GM18498 (cell line): ENCODE measurements around the gene RAP1A.
"Not testable (repeated sequence)": the region's sequence is repeated elsewhere in the genome, so short reads cannot be mapped to it uniquely, and the experiment has no call there.

Experiments
- ATAC-seq: cut with Tn5 transposase; IDR thresholded peaks from one replicate; pipeline ENCODE4 v1.9.1; 2021; ENCODE audit warnings: mild to moderate bottlenecking, moderate library complexity; ENCODE audit not compliant: unreplicated experiment

Gene RAP1A

DNA sequence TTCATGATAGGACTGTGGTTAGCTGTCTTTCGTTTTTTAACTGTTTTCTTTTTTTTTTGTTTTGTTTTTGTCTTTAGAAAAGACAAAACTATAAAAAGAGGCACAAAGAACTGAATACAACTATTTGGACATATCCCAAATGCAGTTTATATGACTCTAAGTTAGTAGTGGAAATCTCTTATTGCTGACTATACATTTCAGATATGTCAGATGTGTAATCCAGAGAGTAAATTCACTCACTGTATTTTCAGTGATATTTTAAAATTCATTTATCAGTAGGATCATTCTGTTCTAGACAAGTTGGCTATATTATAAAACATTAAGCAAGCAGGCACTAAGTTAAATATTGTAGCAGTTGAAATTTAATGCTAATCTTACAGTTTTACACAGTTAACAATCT is 5.7 kb downstream of the RAP1A start:
- no peak for ATAC-seq

DNA sequence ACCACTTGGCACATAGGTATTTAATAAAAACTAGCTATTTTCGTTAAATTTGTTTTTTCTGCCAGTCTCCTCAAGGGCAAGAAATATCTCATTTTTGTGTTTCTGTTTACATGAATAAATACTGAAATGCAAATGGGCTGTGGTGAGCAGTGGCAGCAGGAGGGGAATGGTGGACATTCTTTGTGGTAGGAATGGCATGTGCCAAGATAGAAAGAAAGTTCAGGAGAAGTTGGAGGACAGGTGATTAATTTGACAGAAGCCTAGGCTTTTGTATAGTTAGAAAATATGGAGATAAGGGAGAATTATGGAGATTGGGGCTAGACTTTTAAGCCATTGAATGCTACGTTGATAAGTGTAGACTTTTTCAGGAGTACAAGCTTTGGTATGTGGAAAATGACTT is 8.6 kb downstream of the RAP1A start:
- ATAC-seq: no peak

DNA sequence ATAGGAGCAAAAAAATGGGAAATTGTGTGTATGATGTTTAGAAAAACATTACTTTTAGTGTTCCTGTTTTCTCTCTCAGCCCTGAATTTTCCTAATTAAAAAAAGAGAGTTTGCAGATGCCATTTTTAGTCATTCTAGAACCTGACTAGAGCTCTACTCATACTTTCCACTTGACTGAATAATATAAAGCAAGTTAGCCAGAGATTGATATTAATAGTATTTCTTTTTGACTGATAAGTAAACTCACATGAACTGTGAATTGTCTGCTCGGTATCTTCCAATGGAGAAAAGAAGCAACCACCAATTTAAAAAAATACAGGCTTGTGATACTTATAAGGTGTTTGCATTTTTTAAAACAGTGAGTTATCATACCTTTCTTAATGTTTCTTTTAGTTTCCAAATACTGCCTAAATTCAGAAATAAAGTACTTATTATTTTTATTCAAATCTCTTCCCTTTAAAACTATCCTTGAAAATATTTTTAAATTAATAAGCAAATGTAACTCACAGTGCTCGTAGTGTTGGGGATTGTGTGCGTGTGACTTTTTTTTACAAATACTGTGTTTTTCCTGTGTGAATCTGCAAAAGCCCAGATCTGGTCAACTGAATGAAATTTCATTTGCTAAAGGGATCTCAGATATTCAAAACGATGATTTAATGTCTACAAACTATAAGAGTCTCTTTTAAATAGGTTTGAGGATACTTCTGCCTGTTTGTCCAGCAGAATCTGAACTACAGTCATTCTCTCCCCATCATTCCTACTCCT is 9.8 kb downstream of the RAP1A start:
- ATAC-seq: no peak

DNA sequence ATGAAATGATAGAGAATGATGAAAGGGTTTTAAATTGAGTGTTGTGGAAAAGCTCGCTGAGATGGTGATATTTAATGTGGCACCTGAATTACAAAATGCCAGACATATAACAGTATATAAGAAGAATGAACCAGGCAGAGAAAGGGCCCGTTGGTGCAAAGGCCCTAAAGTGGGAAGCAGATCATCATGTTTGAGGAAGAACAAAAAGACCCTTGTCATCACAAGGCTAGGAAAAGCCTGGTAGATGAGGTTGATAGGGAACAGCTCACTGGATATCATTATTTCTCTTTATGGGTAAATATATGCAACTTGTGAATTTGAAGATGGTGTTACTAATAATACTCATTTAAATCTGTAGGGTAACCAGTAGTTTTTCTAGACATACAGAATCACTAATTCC is 11.0 kb downstream of the RAP1A start:
- no peak for ATAC-seq

DNA sequence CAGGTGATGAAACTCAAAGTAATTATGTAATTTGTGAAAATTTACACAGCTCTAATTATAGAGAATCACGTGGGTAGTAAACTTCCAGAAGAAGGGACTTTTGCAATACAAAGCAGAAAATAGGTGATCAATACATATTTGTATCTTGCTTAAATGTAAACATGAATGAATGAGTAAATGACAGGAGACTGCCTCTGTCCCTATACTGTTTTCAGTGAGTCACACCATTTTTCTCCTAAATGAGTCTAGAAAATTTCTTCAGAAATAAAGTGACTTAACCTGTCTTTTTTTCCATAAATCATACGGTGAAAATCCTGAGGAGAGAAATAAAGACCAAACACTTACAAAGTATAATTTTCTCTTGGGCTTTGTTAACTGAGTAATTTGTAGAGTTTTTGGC is 11.9 kb downstream of the RAP1A start:
- no peak for ATAC-seq

DNA sequence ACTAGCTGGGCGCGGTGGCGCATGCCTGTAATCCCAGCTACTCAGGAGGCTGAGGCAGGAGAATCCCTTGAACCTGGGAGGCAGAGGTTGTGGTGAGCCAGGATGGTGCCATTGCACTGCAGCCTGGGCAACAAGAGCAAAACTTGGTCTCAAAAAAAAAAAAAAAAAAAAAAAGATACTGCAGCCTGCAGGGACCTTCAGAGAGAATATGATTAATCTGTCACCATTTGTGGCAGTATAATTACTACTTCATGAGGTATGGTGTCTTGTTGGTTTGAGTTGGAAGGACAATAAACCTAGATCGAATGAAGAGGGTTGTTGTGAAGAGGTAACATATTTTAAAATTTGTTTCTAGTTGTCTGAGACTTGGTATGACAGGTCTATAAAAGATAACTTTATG is 13.2 kb downstream of the RAP1A start:
- not testable (repeated sequence) for ATAC-seq

DNA sequence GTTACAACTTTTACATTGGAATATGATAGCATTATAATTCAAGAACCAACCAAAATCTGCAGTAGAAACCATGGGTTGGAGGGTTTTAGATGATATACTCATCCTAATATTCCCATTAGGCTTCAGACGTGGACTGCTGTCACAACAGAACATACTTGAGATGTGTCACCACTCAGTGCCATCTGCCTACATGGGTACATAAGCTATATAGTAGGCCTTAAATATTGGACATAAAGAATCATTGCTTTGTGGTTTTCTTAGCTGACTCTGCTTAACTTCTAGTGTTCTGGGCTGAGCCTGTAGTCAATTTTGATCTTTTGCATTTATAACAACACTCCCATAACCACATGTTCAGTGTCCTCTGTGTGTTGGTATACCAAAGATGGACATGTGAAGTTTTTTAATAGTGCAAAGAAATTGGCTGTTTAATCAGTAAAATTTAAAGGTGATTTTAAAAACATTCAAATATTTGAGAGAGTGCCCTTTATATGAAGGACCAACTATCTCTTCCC is 14.2 kb downstream of the RAP1A start:
- ATAC-seq: no peak

DNA sequence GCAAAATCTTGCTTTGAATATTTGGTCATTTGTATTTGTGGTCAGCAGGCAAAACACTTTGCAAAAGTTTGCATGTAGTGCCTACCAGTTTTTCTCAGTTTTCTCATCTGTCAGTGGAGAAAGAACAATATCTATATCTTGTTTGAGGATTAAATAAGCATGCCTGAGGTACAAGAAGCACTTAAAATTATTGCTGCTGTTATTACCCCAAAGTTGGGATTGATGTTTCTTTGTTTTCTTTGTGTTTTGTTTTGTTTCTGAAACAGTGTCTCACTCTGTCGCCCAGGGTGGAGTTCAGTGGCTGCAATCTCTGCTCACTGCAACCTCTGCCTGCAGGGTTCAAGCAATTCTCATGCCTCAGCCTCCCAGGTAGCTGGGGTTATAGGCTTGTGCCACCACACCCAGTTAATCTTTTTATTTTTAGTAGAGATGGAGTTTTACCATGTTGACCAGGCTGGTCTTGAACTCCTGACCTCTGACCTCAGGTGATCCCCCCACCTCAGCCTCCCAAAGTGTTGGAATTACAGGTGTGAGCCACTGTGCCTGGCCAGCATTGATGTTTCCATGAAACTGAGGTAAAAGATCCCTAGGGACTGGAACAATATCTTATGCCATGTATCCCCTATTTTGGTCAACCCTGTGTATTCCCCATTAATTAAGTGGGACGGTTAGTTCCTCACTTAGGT is 15.9 kb downstream of the RAP1A start:
- no peak for ATAC-seq

DNA sequence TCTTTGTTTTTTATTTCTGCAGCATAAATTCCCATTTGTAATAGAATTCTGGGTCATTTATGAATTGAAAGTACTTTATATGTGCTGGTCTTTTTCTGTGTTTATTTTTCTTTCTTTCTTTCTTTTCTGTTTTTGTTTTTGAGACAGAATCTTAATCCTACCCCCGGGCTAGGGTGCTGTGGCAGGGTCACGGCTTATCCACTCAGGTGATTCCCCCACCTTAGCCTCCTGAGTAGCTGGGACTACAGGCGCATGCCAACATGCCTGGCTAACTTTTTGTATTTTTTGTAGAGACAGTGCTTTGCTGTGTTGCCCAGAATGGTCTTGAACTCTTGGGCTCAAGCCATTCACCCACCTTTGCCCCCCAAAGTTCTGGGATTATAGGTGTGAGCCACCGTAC is 18.7 kb downstream of the RAP1A start:
- no peak for ATAC-seq

DNA sequence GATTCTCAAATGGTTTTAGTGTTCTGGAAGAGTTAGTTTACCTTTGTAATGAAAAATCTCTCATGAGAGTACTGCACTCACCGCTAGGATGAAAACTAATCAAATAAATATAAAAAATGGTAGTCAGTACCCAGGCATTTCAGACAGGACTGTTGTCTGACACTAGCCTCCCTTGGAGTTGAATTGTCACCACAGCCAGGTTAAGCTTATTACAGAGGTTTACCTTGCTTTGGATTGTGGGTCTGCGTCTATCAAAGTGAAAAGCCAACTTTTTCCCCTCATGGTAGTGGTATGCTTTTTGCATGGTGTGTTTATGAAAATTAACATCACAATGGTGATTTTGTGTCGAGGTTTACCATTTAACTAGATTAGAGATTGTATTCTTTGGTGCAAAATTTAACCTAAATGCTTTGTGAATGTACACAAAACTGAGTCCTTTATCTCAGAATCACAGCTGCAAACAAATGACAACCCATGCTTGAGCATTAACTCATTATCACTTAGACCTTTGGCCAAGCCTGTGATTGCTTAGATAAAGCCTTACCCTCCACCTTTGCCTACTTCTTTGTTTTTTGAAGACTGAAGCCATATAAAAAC is 20.1 kb downstream of the RAP1A start:
- no peak for ATAC-seq

DNA sequence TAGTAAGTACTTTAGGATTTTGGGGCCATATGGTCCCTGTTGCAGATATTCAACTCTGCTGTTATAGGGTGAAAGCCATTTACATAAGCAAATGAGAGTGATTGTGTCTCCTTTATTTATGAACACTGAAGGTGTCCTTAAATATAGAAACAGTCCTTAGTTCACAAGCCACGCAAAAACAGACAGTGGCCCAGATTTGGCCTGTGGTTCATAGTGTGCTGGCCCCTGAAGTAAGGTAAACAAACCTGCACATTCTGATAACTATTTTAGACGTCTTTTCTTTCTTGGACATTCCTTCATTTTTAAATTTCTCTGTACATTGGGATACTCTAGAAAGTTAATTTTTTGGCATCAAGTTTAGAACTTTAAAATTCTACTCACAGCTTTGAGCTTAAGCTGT is 23.5 kb downstream of the RAP1A start:
- no peak for ATAC-seq

DNA sequence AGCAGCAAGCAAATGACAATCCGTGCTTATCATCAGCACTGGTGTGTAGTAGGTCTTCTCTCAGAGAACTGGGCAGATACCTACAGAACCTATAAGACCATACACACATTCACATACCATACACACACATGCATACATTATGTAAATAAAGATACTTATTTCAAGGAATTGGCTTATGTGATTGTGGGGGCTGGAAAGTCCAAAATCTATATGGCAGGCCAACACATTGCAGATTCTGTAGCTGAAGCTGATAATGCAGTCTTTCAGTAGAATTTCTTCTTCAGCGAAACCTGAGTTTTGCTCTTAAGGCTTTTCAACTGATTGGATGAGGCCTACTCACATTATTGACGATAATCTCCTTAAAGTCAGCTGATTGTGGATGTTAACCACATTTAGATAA is 24.1 kb downstream of the RAP1A start:
- ATAC-seq: no peak

DNA sequence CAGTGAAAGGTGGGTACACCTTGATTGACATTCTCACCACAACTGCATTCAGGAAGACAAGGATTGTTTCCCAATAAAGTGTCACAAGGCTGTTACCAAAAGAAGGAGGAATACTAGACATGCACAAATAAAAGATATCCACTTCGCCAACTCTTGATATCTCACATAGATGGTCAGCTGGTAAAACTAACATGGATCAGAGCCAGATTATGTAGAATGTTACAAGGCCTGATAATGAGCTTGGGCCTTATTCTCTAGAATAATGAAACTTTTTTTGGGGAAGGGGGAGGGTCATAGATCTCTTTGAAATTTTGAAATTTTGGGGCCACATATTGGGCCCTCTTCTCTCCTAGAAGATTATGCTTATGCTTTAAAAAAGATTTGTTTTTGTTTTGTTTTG is 24.9 kb downstream of the RAP1A start:
- no peak for ATAC-seq

DNA sequence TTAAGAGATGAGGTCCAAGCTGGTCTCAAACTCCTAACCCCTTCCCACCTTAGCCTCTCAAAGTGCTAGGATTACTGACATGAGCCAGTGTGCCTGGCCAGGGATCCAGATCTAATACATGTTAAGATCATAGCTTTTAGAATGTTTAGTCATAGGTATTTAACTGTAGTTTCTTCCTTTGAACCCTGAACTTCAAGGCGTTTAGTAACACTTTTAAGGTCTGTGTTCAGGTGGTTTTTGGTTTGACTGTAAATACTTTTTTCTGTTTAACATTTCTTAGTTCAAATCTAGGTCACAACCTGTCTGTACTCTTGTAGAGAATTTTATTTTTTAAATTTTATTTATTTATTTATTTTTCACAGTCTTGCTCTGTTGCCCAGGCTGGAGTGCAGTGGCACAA is 28.1 kb downstream of the RAP1A start:
- no peak for ATAC-seq

DNA sequence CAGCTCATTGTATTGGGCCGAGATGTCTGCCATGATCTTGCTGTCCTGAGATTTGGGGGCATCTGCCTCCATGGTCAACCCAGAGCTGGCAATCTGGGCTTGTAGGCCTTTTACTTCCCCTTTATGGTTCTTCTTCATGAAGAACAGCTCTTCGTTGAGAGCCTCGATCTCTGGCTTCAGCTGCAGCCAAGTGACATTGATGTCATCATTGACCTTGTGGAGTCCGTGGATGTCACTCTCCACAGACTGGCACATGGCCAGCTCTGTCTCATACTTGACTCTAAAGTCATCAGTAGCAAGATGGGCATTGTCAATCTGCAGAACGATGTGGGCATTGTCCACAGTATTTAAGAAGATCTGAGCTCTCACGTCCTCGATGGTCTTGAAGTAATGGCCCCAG is 29.2 kb downstream of the RAP1A start:
- ATAC-seq: no peak

DNA sequence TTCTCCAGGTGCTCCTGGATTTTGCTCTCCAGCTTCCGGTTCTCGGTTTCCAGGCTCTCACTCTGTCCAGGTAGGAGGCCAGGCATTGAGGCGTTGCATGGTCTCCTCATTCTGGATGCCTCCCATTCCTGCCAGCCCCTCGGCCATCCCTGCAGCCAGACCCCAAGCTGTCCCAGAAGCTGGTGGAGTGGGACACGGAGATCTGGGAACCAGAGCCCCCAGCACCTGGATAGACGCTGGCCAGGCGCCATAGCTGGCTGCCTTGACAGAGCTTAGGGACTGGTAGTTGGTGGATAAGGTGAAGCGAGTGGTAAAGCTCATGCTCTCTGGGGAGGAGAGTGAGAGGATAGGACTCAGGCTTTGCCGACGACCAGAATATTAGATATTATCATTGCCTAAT is 29.6 kb downstream of the RAP1A start:
- ATAC-seq: no peak

DNA sequence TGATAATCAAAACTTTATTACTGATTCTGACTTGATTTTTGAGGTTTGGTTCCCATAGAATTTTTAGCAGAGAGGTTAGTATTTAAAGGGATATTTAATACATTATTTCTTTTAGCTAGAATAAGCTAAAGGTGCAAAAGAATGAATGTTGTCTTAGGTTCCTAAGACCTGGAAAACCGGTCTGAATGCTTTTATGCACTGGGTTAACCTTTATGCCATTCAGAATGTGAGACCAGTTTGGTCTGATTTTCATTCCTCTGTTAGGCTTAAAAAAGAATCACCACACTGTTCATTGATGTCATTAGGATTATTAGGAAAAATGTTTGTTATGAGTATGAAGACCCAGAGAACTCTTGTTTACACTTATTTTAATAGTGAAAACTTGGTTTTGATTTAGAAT is 30.1 kb downstream of the RAP1A start:
- ATAC-seq: no peak

DNA sequence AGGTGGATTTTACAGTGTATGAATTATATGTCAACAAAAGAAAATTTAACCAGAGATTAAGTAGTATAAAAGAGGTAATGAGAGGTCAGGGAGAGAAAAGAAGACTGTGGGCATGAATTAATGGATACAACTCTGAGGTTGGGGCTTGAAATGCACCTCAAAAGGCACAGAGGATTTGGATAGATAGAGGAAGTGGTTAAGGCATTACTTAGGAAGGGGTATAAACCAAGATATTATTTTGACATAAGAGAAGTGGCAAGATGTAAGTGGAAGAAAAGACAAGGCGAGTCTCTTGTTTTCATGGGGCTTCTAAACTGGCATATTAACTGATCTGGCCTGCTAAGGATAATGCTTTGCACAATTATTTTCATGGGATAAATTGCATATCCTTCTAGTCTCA is 34.1 kb downstream of the RAP1A start:
- ATAC-seq: no peak

DNA sequence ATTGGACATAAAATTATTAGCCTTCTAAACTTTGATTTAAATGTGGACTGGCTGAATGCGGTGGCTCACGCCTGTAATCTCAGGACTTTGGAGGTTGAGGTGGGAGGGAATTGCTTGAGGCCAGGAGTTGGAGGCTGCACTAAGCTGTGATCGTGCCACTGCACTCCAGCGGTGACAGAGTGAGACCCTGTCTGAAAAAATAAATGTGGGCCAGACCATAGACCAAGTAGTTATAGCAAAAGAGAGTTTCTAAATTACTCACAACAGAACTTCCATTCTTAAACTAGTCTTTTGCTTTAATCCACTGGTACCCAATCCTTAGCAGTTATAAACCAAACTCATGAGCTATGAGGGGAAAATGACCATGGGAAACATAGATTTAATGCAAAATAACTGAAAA is 35.2 kb downstream of the RAP1A start:
- ATAC-seq: peak; percentile 56

DNA sequence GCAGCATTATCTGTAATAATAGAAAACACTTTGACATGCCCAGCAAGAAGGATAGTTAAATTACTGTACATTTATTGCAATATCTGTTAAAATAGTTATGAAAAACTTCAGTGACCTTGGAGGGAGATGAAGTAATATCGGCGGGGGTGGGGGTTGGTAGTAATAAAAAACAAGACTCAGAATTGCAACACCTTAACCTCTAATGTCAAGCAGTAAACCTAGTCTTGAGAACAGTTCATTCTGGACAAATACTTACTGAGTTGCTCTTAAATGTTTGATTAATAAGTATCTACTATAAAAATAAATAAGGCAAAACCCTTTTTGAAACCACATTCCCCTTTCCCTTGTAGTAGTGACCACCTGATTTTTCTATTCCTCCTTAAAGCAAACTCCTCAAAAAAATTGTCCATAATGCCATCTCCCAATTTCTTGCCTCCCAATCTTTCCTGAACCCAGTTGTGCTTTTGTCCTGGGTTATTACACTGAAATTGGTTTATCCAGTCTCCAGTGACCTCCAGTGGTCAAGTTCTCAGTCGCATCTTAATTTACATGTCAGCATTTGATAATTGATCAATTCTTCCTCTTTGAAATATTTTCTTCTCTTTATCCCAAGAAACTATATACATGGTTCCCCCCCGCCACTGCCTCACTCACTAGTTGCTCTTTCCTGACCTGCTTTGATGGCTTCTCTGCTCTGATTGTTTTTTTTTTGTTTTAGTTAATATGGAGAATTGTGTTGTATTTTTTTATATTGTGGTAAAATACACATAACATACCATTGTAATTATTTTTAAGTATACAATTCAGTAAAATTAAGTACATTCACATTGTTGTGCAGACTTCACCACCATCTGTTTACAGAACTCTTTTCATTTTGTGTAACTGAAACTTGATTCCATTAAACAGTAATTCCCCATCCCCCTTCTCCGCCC is 36.8 kb downstream of the RAP1A start:
- ATAC-seq: no peak

DNA sequence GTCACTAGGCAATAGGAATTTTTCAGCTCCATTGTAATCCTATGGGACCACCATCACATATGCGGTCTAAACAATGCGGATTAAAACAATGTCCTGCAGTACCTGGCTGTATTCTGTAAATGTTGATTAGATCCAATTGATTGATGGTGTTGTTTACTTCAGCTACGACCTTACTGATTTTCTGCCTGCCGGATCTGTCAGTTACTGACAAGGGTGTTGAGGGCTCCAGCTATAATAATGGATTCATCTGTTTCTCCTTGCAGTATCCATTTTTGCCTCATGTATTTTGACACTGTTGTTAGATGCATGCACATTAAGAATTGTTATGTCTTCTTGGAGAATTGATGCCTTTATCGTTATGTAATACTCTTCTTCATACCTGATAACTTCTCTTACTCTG is 39.0 kb downstream of the RAP1A start:
- ATAC-seq: no peak
